GM18502 (cell line): ENCODE results near the gene EPB41L4A.
A peak's percentile ranks its signal among the peaks of the same experiment; 100 is the strongest.
"Not testable (repeated sequence)": the region's sequence is repeated elsewhere in the genome, so short reads cannot be mapped to it uniquely, and the experiment has no call there.

Source experiments
- ATAC-seq: cut with Tn5 transposase; IDR thresholded peaks from one replicate; pipeline ENCODE4 v1.9.1; 2021; ENCODE audit warnings: mild to moderate bottlenecking; ENCODE audit not compliant: unreplicated experiment, poor library complexity

Gene EPB41L4A

GRCh38 chr5:112419164-112419985, at the start of gene EPB41L4A:
TSS of gene EPB41L4A (minus strand) at chr5:112419277. CDS start at chr5:112419039, 238 bp downstream.
- ATAC-seq: peak; percentile 19

- ATAC-seq: no peak
These were observed 48.4 kb upstream of the EPB41L4A start for GRCh38 chr5:112467485-112467884.

GRCh38 chr5:112466261-112466660, 47.2 kb upstream of the EPB41L4A start:
- not testable (repeated sequence) for ATAC-seq

GRCh38 chr5:112447187-112447760, 28.2 kb upstream of the EPB41L4A start:
- not testable (repeated sequence) for ATAC-seq

- ATAC-seq: no peak
These were observed 26.7 kb upstream of the EPB41L4A start for GRCh38 chr5:112445626-112446350.

GRCh38 chr5:112443932-112444331, 24.9 kb upstream of the EPB41L4A start:
- ATAC-seq: not testable (repeated sequence)

- ATAC-seq: no peak
These were observed 21.0 kb upstream of the EPB41L4A start for GRCh38 chr5:112440031-112440430.

GRCh38 chr5:112436144-112436543, 17.1 kb upstream of the EPB41L4A start:
- ATAC-seq: no peak

GRCh38 chr5:112434641-112435040, 15.6 kb upstream of the EPB41L4A start:
- ATAC-seq: no peak

- not testable (repeated sequence) for ATAC-seq
These were observed 7.1 kb upstream of the EPB41L4A start for GRCh38 chr5:112426202-112426601.

GRCh38 chr5:112419986-112420864, 1.1 kb upstream of the EPB41L4A start:
- peak; percentile 80 for ATAC-seq

- ATAC-seq: peak; percentile 3
These were observed 366 bp downstream of the EPB41L4A start for GRCh38 chr5:112418659-112419163.

GRCh38 chr5:112417931-112418658, 982 bp downstream of the EPB41L4A start:
- peak; percentile 55 for ATAC-seq

GRCh38 chr5:112415552-112415951, 3.5 kb downstream of the EPB41L4A start:
- ATAC-seq: no peak

- no peak for ATAC-seq
These were observed 5.5 kb downstream of the EPB41L4A start for GRCh38 chr5:112413611-112414010.

GRCh38 chr5:112412346-112412745, 6.7 kb downstream of the EPB41L4A start:
- ATAC-seq: no peak

- ATAC-seq: no peak
These were observed 7.2 kb downstream of the EPB41L4A start for GRCh38 chr5:112411903-112412302.

- ATAC-seq: no peak
These were observed 11.4 kb downstream of the EPB41L4A start for GRCh38 chr5:112407666-112408065.

- ATAC-seq: no peak
These were observed 11.8 kb downstream of the EPB41L4A start for GRCh38 chr5:112407240-112407639.
